ENCODE measurements around the gene PPM1E.

The PPM1E gene

DNA sequence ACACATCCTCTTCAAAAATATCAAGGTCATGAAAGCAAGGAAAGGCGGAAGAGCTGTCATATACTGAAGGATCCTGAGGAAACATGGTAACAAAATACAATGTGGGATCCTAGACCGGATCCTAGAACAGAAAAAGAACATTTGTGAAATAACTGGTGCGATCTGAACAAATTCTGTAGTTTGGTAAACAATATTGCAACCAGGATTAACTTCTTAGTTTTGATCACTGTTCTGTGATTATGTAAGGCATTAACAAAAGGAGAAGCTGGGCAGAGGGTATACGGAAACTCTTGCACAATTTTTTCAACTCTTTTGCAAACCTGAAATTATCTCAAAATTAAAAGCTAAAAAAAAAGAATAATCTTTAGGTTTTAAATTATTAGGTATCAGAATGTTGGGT lies 241.3 kb downstream of the PPM1E start:
- no peak for DNase-seq (ENCODE audit: low spot score)

DNA sequence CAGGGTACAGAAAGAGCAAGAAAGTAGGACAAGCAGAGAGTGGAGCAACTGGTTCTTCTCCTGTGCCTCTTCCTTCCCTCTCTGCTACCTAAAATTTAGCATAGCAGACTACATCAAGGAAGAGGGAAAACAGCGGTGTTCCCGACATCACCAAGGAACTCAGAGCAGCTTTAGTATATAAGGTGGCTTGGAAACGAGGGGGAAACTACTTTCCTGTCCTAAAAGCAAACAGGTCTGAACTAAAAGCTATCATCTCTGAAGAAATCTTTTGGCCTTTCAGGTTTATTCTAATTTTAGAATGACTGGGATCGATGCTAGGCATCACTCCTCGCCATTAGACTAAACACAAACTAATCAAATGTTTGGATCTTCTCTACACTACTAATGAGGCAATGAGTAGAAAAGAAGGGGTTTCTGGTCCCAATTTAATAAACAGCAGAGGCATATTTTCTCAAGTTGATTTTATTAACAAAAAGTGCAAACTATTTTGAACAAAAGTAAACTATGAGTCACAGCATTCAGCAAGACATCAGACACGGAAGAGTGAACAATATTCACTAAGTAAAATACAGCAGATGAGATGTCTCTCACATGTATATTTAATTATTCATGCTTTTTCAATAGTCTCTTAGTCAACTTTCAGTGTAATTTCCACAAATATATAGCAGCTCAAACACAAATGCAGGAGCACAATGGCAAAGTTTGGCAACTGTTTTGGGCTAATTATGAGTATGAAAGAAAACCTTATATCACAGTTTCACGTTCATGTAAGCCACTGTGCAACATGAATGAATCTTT lies 242.3 kb downstream of the PPM1E start:
- DNase-seq (ENCODE audit: low spot score), result no peak

DNA sequence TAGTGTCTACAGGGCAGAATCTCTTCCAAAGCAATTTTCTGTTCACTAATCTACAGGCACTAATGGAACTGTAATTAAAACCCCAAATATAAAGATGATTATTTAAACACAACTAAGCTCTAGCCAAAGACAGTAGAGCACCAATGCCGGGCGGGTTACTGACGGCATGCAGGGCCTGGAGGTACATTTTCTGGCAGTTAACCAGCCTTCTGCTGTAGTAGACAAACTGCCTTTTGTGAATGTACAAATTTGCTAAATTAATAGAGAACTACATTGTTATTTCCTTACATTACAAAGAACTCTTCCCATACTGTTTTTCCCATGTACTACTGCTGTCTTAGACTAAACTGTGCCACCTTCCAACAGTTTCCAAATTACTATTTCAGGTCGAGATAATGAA lies 243.2 kb downstream of the PPM1E start:
- no peak for DNase-seq (ENCODE audit: low spot score)

DNA sequence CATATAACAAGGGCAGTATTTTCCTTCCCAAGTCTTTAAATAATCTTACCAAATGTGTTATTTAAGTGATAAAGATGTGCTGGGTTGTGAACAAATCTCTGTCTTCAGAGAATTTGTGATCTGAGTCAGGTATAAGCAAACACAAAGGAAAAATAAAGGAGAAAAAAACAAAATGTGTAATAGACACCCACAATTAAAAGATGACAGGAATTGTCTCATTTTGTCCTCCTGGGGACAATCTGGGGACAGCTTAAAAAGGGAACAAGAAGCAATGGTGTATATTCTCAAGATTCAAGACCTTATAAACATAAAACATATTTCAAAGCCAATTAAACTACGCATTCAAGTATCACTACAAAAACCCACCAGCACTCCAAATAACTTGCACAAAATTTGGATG lies 243.8 kb downstream of the PPM1E start:
- DNase-seq (ENCODE audit: low spot score), result no peak

DNA sequence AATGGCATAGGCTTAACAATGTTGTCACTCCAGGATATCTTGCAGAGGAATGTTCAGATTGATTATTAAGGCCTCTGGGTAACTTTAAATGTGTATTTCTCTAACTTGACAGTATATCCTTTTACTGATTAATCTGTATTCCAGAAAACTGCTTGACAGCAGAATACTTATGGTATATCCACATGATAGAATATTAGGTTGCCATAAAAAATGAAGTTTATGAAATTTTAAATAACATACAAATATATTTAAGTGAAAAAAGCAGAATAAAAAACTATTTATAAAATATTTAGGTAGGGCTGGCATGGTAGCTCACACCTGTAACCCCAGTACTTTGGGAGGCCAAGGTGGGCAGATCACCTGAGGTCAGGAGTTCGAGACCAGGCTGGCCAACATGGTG lies 244.4 kb downstream of the PPM1E start:
- DNase-seq (ENCODE audit: low spot score), result no peak

DNA sequence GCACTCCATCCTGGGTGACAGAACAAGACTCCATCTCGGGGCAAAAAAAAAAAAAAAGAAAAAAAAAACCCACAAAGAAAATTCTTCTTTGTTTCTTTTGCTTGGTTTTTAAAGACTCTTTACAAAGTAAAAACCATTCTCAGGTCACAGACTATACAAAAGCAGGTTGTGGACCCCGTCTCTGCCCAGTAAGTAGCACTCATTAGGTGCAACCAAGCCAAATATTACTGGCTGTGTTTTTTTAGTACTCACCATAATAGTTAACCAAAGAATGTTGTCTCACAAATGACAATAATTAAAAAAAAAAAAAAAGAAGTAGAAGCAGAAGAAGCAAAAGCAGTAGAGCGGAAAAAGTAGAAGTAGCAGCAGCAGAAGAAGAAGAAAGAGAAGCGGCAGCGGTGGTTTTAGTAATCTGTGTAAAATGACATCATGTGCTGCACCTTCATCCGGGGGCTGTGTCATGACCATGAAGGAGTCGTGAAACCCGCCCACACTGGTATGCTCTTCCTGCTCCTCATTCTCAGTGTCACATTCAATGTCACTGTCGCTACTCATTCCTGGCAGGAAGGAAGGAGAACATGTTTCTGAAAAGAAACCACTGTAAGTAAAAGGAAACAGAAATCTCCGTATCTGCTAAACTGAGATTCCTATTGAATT lies 245.6 kb downstream of the PPM1E start:
- no peak for DNase-seq (ENCODE audit: low spot score)

DNA sequence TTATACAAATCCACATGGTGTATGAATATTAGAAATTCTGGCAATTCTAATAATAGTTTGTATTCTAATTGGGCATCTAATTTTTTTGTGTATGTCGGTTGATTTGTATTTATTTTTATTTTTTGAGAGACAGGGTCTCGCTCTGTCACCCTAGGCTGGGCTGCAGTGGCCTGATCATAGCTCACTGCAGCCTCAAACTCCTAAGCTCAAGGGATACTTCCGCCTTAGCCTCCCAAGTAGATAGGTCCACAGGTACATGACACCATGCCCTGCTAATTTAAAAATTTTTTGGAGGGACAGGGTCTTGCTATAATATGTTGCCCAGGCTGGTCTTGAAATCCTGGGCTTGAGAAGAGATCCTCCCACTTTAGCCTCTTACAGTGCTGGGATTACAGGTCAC lies 246.5 kb downstream of the PPM1E start:
- no peak for DNase-seq (ENCODE audit: low spot score)

DNA sequence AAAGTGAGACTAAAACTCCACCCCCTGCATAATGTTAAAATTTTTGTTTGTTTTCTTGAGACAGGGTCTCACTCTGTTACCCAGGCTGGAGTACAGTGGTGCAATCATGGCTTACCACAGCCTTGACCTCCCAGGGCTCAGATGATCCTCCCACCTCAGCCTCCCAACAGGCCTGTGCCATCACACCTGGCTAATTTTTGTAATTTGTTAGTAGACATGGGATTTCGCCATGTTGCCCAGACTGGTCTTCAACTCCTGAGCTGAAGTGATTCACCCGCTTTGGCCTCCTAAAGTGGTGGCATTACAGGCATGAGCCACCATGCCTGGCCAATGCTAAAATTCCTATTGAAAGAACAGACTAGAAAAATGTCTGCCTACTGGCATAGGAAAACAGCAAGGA lies 247.2 kb downstream of the PPM1E start:
- DNase-seq (ENCODE audit: low spot score), result no peak

DNA sequence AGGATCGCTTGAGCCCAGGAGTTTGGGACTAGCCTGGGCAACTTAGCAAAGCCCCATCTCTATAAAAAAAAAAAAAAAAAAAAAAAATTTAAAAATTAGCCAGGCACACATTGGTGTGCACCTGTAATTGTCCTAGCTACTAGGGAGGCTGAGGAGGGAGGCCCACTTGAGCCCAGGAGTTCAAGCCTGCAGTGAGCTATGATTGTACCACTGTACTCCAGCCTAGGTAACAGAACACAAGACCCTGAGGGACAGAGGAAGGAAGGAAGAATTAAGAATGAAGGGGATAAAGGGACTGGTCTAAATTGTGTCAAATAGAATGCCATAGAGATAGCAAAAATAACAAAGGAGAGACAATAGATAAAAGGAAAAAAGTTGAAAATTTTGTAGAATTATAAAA lies 248.2 kb downstream of the PPM1E start:
- no peak for DNase-seq (ENCODE audit: low spot score)

DNA sequence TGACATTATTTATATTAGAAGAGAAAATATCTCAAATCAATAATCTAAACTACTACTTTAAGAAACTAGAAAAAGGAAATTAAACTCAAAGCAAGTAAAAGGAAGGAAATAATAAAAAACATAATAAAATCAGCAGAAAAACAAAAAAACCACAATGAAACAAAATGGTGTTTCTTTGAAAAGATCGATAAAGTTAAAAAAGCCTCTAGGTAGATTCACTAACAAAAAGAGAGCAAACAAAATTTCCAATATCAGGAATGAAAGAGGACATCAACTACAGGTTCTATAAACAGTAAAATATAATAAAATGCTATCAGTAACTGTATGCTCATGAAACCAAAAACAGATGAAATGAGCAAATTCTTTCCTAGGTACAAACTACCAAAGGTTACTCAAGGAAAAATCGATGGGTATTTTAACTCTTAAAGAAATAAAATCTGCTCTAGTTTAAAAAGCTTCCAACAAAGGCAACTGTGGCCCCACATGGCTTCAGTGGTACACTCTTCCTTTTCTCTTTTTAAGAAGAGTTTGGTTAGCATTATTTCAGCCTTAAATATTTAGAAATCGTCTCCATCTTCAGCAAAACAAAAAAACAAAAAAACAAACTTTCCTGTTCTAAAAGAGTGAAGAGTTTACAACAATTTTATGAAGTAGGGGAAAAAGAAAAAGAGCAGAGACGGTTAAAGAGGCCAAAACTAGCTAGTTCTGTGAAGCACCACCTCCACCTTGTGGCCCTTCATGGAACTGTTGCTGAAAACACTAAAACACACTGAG lies 248.9 kb downstream of the PPM1E start:
- DNase-seq (ENCODE audit: low spot score), result peak; percentile 64

DNA sequence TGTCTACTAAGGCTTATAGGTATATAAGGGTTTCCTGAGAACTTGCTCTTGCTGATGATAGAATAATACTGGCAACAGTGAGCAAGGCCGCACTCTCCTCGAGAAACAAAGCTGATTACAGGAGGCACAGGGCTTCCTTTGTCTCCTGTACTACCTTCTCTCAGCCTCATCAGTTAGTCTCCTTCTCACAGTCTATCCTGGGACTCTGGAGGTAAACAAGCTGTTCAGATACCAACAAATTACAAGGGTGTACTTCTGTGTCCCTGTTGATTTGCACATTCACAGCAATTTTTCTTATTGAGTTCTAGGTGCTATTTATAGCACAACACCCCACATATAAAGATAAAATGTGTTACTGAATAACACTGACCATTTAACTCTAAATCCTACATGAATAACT lies 252.3 kb downstream of the PPM1E start:
- DNase-seq (ENCODE audit: low spot score), result no peak

DNA sequence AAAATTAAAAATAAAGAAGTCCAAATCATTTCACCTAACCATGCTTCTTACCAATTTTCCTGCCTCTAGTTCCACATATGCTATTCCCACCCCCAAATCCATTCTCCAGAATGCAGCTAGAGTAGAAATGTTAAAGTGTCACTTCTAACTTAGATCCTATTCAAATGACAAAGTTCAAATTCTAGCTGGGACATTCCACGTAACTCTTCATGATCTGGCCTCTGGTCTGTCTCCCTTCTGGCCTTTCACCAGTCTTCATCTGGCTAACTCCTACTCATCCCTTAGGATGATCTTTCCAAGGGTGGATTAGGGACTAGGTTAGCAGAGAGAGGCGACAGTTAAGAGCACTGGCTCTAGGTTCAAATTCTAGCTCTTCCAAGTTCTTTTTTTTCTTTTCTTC lies 253.1 kb downstream of the PPM1E start:
- DNase-seq (ENCODE audit: low spot score), result no peak

DNA sequence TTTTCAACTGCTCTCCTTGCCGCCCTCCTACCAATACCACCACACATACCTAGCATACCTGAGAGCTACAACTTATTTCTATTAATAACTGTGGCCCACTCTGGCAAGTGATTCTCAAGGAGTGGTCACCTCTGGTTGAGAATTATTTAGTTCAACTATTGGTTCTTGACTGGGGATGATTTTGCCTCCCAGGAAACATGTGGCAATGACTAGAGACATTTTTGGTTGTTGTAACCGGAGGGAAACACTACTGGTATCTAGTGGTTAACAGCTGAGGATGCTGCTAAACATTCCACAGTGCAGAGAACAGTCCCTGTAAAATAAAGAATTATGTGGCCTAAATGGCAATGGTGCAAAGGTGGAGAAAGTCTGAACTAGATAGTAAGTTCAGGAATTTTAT lies 254.4 kb downstream of the PPM1E start:
- no peak for DNase-seq (ENCODE audit: low spot score)

DNA sequence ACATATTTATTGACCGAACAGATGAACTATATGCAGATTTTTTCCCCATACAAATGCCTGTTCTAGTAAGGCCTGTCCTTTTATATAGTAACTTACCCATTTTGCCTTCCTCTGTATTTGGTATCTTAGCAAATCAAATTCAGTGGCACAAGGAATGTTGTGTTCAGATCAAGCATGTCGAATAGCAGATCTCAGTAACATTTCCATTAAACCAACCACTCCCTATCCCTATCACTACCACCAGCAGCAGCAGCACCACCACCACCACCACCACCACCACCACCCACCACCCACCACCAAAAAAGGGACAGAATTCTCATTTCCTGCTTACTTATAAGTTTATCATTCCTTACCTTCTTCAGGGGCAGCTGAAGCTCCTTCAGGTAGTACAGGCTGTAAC lies 256.3 kb downstream of the PPM1E start:
- DNase-seq (ENCODE audit: low spot score), result no peak

DNA sequence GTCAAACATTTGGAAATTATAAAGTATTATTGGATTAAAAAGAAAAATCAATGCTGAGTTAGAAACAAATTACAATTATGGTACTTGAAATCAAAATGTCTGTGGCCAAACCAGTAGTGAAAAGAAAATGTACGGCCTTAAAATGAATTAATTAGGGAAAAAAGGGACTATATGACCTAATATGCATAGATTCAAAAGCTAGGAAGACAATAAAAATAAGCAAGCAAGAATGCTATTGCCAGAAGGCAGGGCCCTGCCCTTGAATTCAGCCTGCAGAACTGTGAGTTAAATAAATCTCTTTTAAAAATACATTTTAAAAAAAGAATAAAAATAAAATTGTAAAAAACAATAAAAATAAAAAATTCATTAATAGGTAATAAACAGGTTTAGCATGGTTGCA lies 262.4 kb downstream of the PPM1E start:
- DNase-seq (ENCODE audit: low spot score), result no peak

DNA sequence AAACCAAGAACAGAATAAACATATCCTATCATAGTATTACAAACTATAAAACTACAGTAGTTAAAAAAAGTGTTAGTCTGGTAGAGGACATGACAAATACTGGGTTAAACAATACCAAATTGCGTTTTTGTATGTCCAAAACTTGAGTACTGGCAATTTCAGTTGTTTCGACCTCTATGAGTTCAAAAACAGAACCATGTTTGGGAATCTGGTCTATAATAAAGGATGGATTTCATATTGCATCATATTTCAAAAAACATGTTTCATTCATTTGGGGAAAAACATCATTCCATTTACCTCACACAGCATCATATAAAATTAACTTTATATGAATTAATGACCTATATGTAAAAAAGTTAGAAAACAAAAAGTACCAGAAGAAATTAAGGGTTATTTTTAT lies 269.3 kb downstream of the PPM1E start:
- DNase-seq (ENCODE audit: low spot score), result no peak

DNA sequence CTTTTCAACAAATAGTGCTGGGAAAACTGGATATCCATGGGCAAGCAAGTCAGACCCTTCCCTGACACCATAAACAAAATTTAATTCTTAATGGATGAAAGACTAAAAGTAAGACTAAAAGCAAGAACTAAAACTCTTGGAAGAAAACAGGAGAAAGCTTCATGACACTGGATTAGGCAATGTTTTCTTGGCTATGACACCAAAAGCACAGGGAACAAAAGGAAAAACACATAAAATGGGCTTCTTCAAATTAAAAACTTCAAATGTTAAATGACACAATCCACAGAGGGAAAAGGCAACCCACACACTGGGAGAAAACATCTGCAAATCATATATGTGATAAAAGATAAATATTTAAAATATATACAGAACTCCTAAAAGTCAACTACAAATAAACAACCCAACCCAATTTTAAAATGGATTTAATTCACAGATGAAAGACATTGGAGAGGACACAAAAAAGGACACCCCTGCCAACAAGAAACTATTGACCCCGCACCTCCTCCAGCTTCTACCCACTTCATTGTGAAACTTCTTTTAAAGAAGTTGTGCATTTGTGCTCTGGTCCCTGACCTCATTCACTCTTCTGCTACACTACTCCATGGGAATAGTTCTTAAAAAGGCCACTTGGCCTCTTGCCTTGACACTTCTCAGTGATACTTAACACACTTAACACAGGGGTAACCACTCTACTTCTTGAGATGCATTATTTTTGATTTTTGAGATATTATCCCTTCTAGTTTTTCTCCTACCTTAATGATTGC lies 270.7 kb downstream of the PPM1E start:
- no peak for DNase-seq (ENCODE audit: low spot score)

DNA sequence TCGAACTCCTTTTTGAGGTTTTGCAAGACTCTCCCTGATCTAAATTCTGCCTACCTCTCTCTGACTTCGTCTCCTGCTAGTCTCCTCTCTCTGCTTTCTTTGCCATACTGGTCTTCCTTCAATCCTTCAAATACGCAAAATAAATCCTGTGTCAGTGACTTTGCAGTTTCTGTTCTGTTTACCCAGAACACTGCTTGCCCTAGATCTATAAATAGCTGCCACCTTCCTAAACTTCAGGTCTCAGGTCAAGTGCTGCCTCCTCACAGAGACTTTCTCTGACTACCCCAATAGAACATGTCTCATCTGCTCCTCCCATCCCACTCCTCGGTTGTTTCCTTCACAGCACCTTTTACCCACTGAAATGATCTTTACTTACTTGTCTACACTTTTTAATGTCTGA lies 272.1 kb downstream of the PPM1E start:
- no peak for DNase-seq (ENCODE audit: low spot score)

DNA sequence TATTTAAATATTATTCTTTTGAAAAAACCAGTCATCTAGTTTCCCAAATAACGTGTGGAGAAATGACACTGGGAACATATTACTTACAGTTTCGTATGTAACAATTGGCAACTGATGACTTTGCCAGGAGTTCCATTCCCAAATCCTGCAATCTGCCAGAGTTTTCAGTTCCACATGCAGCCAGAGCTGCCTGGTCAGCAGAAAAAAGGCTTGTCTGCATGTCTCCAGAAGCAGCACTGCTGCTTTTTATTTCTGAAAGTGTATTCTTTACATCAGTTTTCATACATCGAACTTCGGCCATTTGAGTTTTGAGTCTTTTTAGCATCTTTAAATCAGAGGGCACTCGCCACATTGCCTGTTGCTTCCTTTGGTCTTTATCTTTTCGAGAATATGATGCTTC lies 272.7 kb downstream of the PPM1E start:
- no peak for DNase-seq (ENCODE audit: low spot score)

DNA sequence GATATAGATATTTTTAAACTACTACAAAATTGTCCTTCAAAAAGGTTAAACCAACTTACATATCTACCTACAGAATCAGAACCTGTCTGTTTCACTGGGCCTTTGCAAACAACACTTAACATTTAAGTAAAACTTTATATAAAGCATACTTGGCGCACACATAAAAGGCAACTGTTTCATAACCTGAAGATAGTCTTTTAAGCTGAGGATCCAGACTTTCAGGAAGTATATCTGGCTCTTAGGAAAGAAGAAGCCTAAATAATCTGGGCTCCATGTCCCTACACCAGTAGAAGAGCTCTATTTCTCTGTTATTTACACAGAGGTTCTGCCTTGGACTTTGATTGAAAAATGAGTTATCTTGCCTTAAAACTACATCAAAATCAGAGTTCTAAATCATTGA lies 275.2 kb downstream of the PPM1E start:
- no peak for DNase-seq (ENCODE audit: low spot score)
